GM21825 (cell line): ENCODE measurements around the gene PNKD.
"Not testable (repeated sequence)": the region's sequence is repeated elsewhere in the genome, so short reads cannot be mapped to it uniquely, and the experiment has no call there.

Experiments
- ATAC-seq: cut with Tn5 transposase; IDR thresholded peaks from one replicate; pipeline ENCODE4 v1.9.1; 2021; ENCODE audit warnings: mild to moderate bottlenecking, moderate library complexity; ENCODE audit not compliant: unreplicated experiment

PNKD gene

GRCh38 chr2:218314764-218315163, 44.4 kb downstream of the PNKD start:
- ATAC-seq: not testable (repeated sequence)

- no peak for ATAC-seq
Measured at GRCh38 chr2:218315397-218315796, 45.1 kb downstream of the PNKD start.

- no peak for ATAC-seq
Measured at GRCh38 chr2:218317303-218317630, 46.9 kb downstream of the PNKD start.

GRCh38 chr2:218317835-218318234, 47.5 kb downstream of the PNKD start:
- no peak for ATAC-seq

- ATAC-seq: no peak
Measured at GRCh38 chr2:218318241-218318640, 47.9 kb downstream of the PNKD start.

GRCh38 chr2:218319813-218320365, 49.6 kb downstream of the PNKD start:
- no peak for ATAC-seq

- ATAC-seq: no peak
Measured at GRCh38 chr2:218320704-218321336, 50.5 kb downstream of the PNKD start.

GRCh38 chr2:218322768-218323525, 52.6 kb downstream of the PNKD start:
- ATAC-seq: peak; percentile 62

GRCh38 chr2:218323526-218324472, 53.5 kb downstream of the PNKD start:
- ATAC-seq: no peak

GRCh38 chr2:218325566-218326160, 55.3 kb downstream of the PNKD start:
- no peak for ATAC-seq

GRCh38 chr2:218326315-218326714, 56.0 kb downstream of the PNKD start:
- no peak for ATAC-seq

- no peak for ATAC-seq
Measured at GRCh38 chr2:218327451-218328210, 57.3 kb downstream of the PNKD start.

GRCh38 chr2:218328294-218328693, 58.0 kb downstream of the PNKD start:
- ATAC-seq: no peak

- ATAC-seq: peak; percentile 65
Measured at GRCh38 chr2:218329027-218329825, 58.9 kb downstream of the PNKD start.

- ATAC-seq: peak; percentile 38
Measured at GRCh38 chr2:218329826-218330593, 59.7 kb downstream of the PNKD start.

GRCh38 chr2:218331745-218332144, 61.4 kb downstream of the PNKD start:
- ATAC-seq: no peak

GRCh38 chr2:218332288-218332687, 62.0 kb downstream of the PNKD start:
- ATAC-seq: no peak

GRCh38 chr2:218332920-218333645, 62.8 kb downstream of the PNKD start:
- ATAC-seq: no peak
